K562 (cell line): Measurements from ENCODE around the gene DPYSL3. TPM values are rescaled to one million over a fixed set of nuclear protein-coding genes. Genes with fewer than 3 reads are reported as not detected.

ENCODE experiments used
- ATAC-seq: fragments of 200-7000 bp; cut with Tn5 transposase; 3 replicates; pipeline ENCODE4 v1.9.1; 2020; ENCODE audit warnings: moderate library complexity
- BruUV-seq: library from RNA; stranded (reverse); fragments of 400-500 nt; replicated peaks from 2 replicates; lab custom pipeline; 2021; lab: Mats Ljungman, UMichigan
- CTCF ChIA-PET: fragments of 300-600 bp; formaldehyde crosslinking; extraction: SDS; loops from one replicate; lab custom pipeline; 2021; ENCODE audit warnings: low intra/inter-chr PET ratio; lab: Yijun Ruan, JAX
- POLR2A ChIA-PET: fragments of 300-600, 350-650 bp; sonication (Branson Sonifier 250); formaldehyde crosslinking; extraction: SDS; loops from one replicate; lab custom pipeline; 2021; ENCODE audit warnings: antibody characterized with exemption, inconsistent platforms; lab: Yijun Ruan, JAX
- DNase-seq, 4 experiments: peaks; one replicate each; pipeline versions ENCODE4 v3.0.0 to v3.0.0-alpha.2; 2011 to 2018; ENCODE audit warnings: low spot score in 3 of 4, mixed read lengths in 3 of 4; ENCODE audit errors: extremely low read depth in 1 of 4
- FAIRE-seq: peaks from 2 replicates; lab custom pipeline; 2011; peaks lifted over from hg19 to GRCh38; lab: Jason Lieb, UNC
- H2AFZ ChIP-seq: 2 replicates; pipeline ENCODE4 v1.6.0; 2011; ENCODE audit warnings: low read depth, low read length, control low read depth, inconsistent platforms
- H3K27ac ChIP-seq: fragments of 200-600 bp; 3 replicates; pipeline ENCODE4 v1.8.0; 2011; ENCODE audit warnings: low read depth, mild to moderate bottlenecking, control low read depth, inconsistent platforms, low read length, moderate library complexity, mixed read lengths; ENCODE audit errors: extremely low read depth
- H3K27me3 ChIP-seq, 2 experiments: fragments of 300-600 bp in 1 of 2; 2 replicates in 1 of 2; 3 replicates in 1 of 2; pipeline versions ENCODE4 v1.6.0 to v1.8.0; 2011; ENCODE audit warnings: inconsistent platforms in 2 of 2, low read length in 2 of 2, mild to moderate bottlenecking in 1 of 2, mixed read lengths in 1 of 2, moderate library complexity in 1 of 2; ENCODE audit not compliant: control insufficient read depth in 2 of 2, insufficient read depth in 2 of 2
- H3K36me3 ChIP-seq: fragments of 300-600 bp; 3 replicates; pipeline ENCODE4 v1.8.0; 2011; ENCODE audit warnings: mild to moderate bottlenecking, low read length, inconsistent platforms; ENCODE audit not compliant: control insufficient read depth, insufficient read depth
- H3K4me1 ChIP-seq, 2 experiments: fragments of 200-600 bp in 1 of 2; replicated peaks in 1 of 2; 2 replicates in 1 of 2; 3 replicates in 1 of 2; pipeline versions ENCODE4 v1.5.1 to v1.8.0; 2011; ENCODE audit warnings: inconsistent platforms in 2 of 2, low read length in 2 of 2, mild to moderate bottlenecking in 1 of 2, mixed read lengths in 1 of 2, moderate library complexity in 1 of 2; ENCODE audit not compliant: control insufficient read depth in 2 of 2, insufficient read depth in 2 of 2
- H3K4me2 ChIP-seq: 2 replicates; pipeline ENCODE4 v1.6.1; 2011; ENCODE audit warnings: low read length, control low read depth, inconsistent platforms, mixed read lengths; ENCODE audit not compliant: insufficient read depth
- H3K4me3 ChIP-seq: fragments of 200-600 bp; sonication (generic), shearing (Covaris generic); 2 replicates; pipeline ENCODE4 v1.5.1; 2016; ENCODE audit warnings: control low read depth, inconsistent platforms
- H3K79me2 ChIP-seq: fragments of 200-600 bp; 3 replicates; pipeline ENCODE4 v1.8.0; 2011; ENCODE audit warnings: low read length, inconsistent platforms; ENCODE audit not compliant: control insufficient read depth, insufficient read depth
- H3K9ac ChIP-seq, 2 experiments: 2 replicates each; pipeline versions ENCODE4 v1.6.0 to v1.6.1; 2011; ENCODE audit warnings: low read depth in 2 of 2, low read length in 2 of 2, control low read depth in 1 of 2, inconsistent platforms in 1 of 2, mild to moderate bottlenecking in 1 of 2, mixed read lengths in 1 of 2; ENCODE audit not compliant: insufficient read depth in 1 of 2
- H3K9me1 ChIP-seq: one replicate; pipeline ENCODE4 v1.6.0; 2011; ENCODE audit warnings: inconsistent platforms, mild to moderate bottlenecking, low read length, moderate library complexity; ENCODE audit not compliant: control insufficient read depth, insufficient read depth
- H3K9me3 ChIP-seq: replicated peaks from 2 replicates; pipeline ENCODE4 v1.5.1; 2011; ENCODE audit warnings: low read depth, low read length, inconsistent platforms; ENCODE audit not compliant: control insufficient read depth, insufficient read depth
- H4K20me1 ChIP-seq: replicated peaks from 2 replicates; pipeline ENCODE4 v1.6.1; 2011; ENCODE audit warnings: low read length, inconsistent platforms, mixed read lengths; ENCODE audit not compliant: control insufficient read depth, insufficient read depth
- CREB3 ChIP-seq: fragments of 450-650 bp; conservative IDR thresholded peaks from 2 replicates; pipeline ENCODE4 v1.6.1; 2016; ENCODE audit warnings: missing genetic modification characterization, low read depth, mild to moderate bottlenecking, missing compliant biosample characterization, moderate library complexity
- CTCFL ChIP-seq: IDR thresholded peaks from 2 replicates; pipeline ENCODE4 v1.6.1; 2011; ENCODE audit warnings: borderline replicate concordance, low read depth, mild to moderate bottlenecking, moderate library complexity, low read length; ENCODE audit not compliant: insufficient read depth, poor library complexity, severe bottlenecking
- E2F3 ChIP-seq: fragments of 250-450 bp; sonication (Bioruptor Pico); IDR thresholded peaks from 2 replicates; pipeline ENCODE4 v1.4.0; 2020; ENCODE audit warnings: mild to moderate bottlenecking
- ERF ChIP-seq: fragments of 450-650 bp; formaldehyde crosslinking; IDR thresholded peaks from 2 replicates; pipeline ENCODE4 v1.4.0; 2020; ENCODE audit warnings: mild to moderate bottlenecking, mixed read lengths
- KLF13 ChIP-seq: fragments of 450-650 bp; IDR thresholded peaks from 2 replicates; pipeline ENCODE4 v1.6.1; 2016; ENCODE audit warnings: missing genetic modification characterization, low read depth, mild to moderate bottlenecking, missing compliant biosample characterization, moderate library complexity, borderline replicate concordance
- LEF1 ChIP-seq: fragments of 450-650 bp; IDR thresholded peaks from 2 replicates; pipeline ENCODE4 v1.6.1; 2016; ENCODE audit warnings: mild to moderate bottlenecking
- SIX5 ChIP-seq, 2 experiments: IDR thresholded peaks; 2 replicates each; pipeline ENCODE4 v1.6.1; 2011; ENCODE audit warnings: low read length in 2 of 2, borderline replicate concordance in 1 of 2, low read depth in 1 of 2, mild to moderate bottlenecking in 1 of 2, moderate library complexity in 1 of 2; ENCODE audit not compliant: insufficient read depth in 1 of 2
- SMAD1 ChIP-seq: fragments of 150-350 bp; IDR thresholded peaks from 2 replicates; pipeline ENCODE4 v1.6.1; 2014; ENCODE audit warnings: low read length, low read depth; ENCODE audit not compliant: partially characterized antibody
- SP2 ChIP-seq: IDR thresholded peaks from 2 replicates; pipeline ENCODE4 v1.6.1; 2011; ENCODE audit warnings: mild to moderate bottlenecking, low read depth, low read length, moderate library complexity; ENCODE audit not compliant: poor library complexity, severe bottlenecking; ENCODE audit errors: extremely low read depth
- ZNF175 ChIP-seq: fragments of 200-800 bp; sonication (Bioruptor generic); IDR thresholded peaks from 2 replicates; pipeline ENCODE4 v1.6.1; 2016; ENCODE audit warnings: low read depth, mild to moderate bottlenecking, missing genetic modification characterization, missing compliant biosample characterization
- ZNF75A ChIP-seq: fragments of 450-650 bp; formaldehyde crosslinking; IDR thresholded peaks from 2 replicates; pipeline ENCODE4 v1.4.0; 2020; ENCODE audit warnings: mild to moderate bottlenecking
- ZSCAN32 ChIP-seq: fragments of 450-650 bp; formaldehyde crosslinking; IDR thresholded peaks from 2 replicates; pipeline ENCODE4 v1.4.0; 2020; ENCODE audit warnings: mild to moderate bottlenecking, moderate library complexity
- WGBS: fragments of 100-300 bp; shearing (Covaris generic); methylation state at CpG from one replicate; pipeline ENCODE4 v1.1.6; 2016; ENCODE audit warnings: low coverage, mixed read lengths; ENCODE audit not compliant: insufficient coverage; ENCODE audit errors: missing lambda C conversion rate; 5-methylcytosine and 5-hydroxymethylcytosine counted together
- in situ Hi-C: fragments of 300-500 bp; cut with MboI; formaldehyde crosslinking; loops from 4 replicates; pipeline ENCODE4 v1.15.0; 2018; ENCODE audit warnings: inconsistent platforms, mixed read lengths
- intact Hi-C: fragments of 100-400 bp; cut with micrococcal nuclease; formaldehyde crosslinking; loops from 2 replicates; pipeline ENCODE4 v1.14.2; 2022
- polyA plus RNA-seq, 8 experiments: library from polyadenylated mRNA; depleted of rRNA in 4 of 8; stranded (reverse) in 5 of 8; unstranded in 3 of 8; fragments of >200 nt; fragmentation: Nextera tagmentation in 2 of 8; fragmentation: Illumina TruSeq in 1 of 8; extraction: Ambion mirVana in 2 of 8; extraction: Trizol in 1 of 8; gene quantifications; 2 replicates each; pipeline versions ENCODE4 v1.2.1 to v1.2.3, GENCODE V29; 2011 to 2014; ENCODE audit warnings: inconsistent platforms in 1 of 8, missing spikeins in 1 of 8
- total RNA-seq, 7 experiments: library from RNA; depleted of rRNA in 6 of 7; stranded (reverse); fragments of >200 nt in 6 of 7; fragmentation: Illumina TruSeq in 2 of 7; extraction: Trizol in 2 of 7; gene quantifications; 2 replicates each; pipeline versions ENCODE4 v1.2.1 to v1.2.3, GENCODE V29; 2011 to 2021; ENCODE audit warnings: low replicate concordance in 1 of 7
- TF ChIP-seq, protein P1 (sequence below), 3 experiments: fragments of 200-800 bp in 1 of 3; fragments of 250-450 bp in 1 of 3; fragments of 450-650 bp in 1 of 3; sonication (Bioruptor Pico) in 1 of 3; sonication (Bioruptor generic) in 1 of 3; formaldehyde crosslinking in 1 of 3; IDR thresholded peaks; 2 replicates each; pipeline versions ENCODE4 v1.6.1 to v1.8.0; 2016 to 2022; ENCODE audit warnings: mild to moderate bottlenecking in 2 of 3, missing genetic modification characterization in 2 of 3, missing compliant biosample characterization in 1 of 3, moderate library complexity in 1 of 3

DPYSL3 gene
- total and polyA plus RNA-seq, 9 of the 15 experiments (the other 6 are each of a cell fraction or from before 2014, with no cell fraction given): 0.07 to 0.55 TPM; not detected in 7

- TF ChIP-seq SIX5 (IDR thresholded peaks at IDR 0.05; ENCODE audit: borderline replicate concordance in 1 of 2, insufficient read depth in 1 of 2, low read depth in 1 of 2, low read length in 2 of 2) (no peak), ZNF75A (no peak), LEF1 (no peak), ZSCAN32 (CRISPR knock-in tag) (no peak)
These were observed 75.8 kb downstream of the DPYSL3 start (continued) for GRCh38 chr5:147434049-147434448.

GRCh38 chr5:147432323-147432722 is 77.5 kb downstream of the DPYSL3 start:
- TF ChIP-seq E2F3 (CRISPR knock-in tag): no peak
- no peak for TF ChIP-seq ZNF175
- TF ChIP-seq CTCFL: no peak
- no peak for TF ChIP-seq ZNF75A
- no peak for TF ChIP-seq ERF (CRISPR knock-in tag)
- TF ChIP-seq CREB3 (tag): no peak
- no peak for TF ChIP-seq KLF13 (tag)
- TF ChIP-seq SP2: no peak
- TF ChIP-seq, protein P1, sequence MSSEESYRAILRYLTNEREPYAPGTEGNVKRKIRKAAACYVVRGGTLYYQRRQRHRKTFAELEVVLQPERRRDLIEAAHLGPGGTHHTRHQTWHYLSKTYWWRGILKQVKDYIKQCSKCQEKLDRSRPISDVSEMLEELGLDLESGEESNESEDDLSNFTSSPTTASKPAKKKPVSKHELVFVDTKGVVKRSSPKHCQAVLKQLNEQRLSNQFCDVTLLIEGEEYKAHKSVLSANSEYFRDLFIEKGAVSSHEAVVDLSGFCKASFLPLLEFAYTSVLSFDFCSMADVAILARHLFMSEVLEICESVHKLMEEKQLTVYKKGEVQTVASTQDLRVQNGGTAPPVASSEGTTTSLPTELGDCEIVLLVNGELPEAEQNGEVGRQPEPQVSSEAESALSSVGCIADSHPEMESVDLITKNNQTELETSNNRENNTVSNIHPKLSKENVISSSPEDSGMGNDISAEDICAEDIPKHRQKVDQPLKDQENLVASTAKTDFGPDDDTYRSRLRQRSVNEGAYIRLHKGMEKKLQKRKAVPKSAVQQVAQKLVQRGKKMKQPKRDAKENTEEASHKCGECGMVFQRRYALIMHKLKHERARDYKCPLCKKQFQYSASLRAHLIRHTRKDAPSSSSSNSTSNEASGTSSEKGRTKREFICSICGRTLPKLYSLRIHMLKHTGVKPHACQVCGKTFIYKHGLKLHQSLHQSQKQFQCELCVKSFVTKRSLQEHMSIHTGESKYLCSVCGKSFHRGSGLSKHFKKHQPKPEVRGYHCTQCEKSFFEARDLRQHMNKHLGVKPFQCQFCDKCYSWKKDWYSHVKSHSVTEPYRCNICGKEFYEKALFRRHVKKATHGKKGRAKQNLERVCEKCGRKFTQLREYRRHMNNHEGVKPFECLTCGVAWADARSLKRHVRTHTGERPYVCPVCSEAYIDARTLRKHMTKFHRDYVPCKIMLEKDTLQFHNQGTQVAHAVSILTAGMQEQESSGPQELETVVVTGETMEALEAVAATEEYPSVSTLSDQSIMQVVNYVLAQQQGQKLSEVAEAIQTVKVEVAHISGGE (CRISPR knock-in tag; IDR thresholded peaks at IDR 0.05): no peak
- no peak for TF ChIP-seq SMAD1
- FAIRE-seq (no peak), DNase-seq (no peak), ATAC-seq (no peak)
- Histone ChIP-seq H4K20me1 (no peaks in the 10 kb centered on the region), H3K36me3 (no peaks in the 10 kb centered on the region), H3K27ac (no peak overlapping the region), H3K27me3 (no peaks in the 10 kb centered on the region), H2AFZ (no peak overlapping the region), H3K9me1 (no peaks in the 10 kb centered on the region), H3K4me2 (no peak overlapping the region), H3K9me3 (no peaks in the 10 kb centered on the region), H3K79me2 (no peaks in the 10 kb centered on the region), H3K4me1 (no peaks in the 10 kb centered on the region), H3K4me3 (no peak overlapping the region), H3K9ac (no peak overlapping the region)
- in situ Hi-C loops: no loop called here
- BruUV-seq: no TSS peak
- intact Hi-C loops: no loop called here
- POLR2A ChIA-PET: interaction anchor here (0.8 kb wide), 1 partner anchor 20 kb away, joined by 3 read pairs; no protein-coding TSS in a partner anchor
- CTCF ChIA-PET: no interaction called here
- 0% methylated on average over 4 of the region's 4 CpGs for whole genome bisulfite sequencing
